Measurements from ENCODE around the gene RDH8.
A peak's percentile ranks its signal among the peaks of the same experiment; 100 is the strongest.
"Not testable (repeated sequence)": the region's sequence is repeated elsewhere in the genome, so short reads cannot be mapped to it uniquely, and the experiment has no call there.

The RDH8 gene

GRCh38 chr19:10005632-10006334 lies 7.5 kb upstream of the RDH8 start:
- FAIRE-seq (no peak), DNase-seq (ENCODE audit: low spot score) (no peak)

- FAIRE-seq (no peak), DNase-seq (ENCODE audit: low spot score) (no peak)
Observed at GRCh38 chr19:10006335-10006708, 7.0 kb upstream of the RDH8 start.

- FAIRE-seq (no peak), DNase-seq (ENCODE audit: low spot score) (no peak)
Observed at GRCh38 chr19:10006752-10007323, 6.4 kb upstream of the RDH8 start.

- DNase-seq (ENCODE audit: low spot score) (no peak), FAIRE-seq (no peak)
Observed at GRCh38 chr19:10007371-10008183, 5.7 kb upstream of the RDH8 start.

- FAIRE-seq (no peak), DNase-seq (ENCODE audit: low spot score) (no peak)
Observed at GRCh38 chr19:10008184-10008765, 5.0 kb upstream of the RDH8 start.

- FAIRE-seq (no peak), DNase-seq (ENCODE audit: low spot score) (no peak)
Observed at GRCh38 chr19:10009714-10010224, 3.5 kb upstream of the RDH8 start.

- FAIRE-seq (no peak), DNase-seq (ENCODE audit: low spot score) (no peak)
Observed at GRCh38 chr19:10010247-10010691, 3.0 kb upstream of the RDH8 start, which contains the start of gene COL5A3. COL5A3 (minus strand) TSS chr19:10010504; CDS start chr19:10010385, 119 bp downstream.

GRCh38 chr19:10010939-10011338 lies 2.3 kb upstream of the RDH8 start:
- FAIRE-seq (no peak), DNase-seq (ENCODE audit: low spot score) (no peak)

GRCh38 chr19:10011974-10012373 lies 1.3 kb upstream of the RDH8 start:
- DNase-seq (ENCODE audit: low spot score): no peak
- no peak for FAIRE-seq

- FAIRE-seq: no peak
- DNase-seq (ENCODE audit: low spot score): no peak
Observed at GRCh38 chr19:10013834-10014618, 743 bp downstream of the RDH8 start.

- DNase-seq (ENCODE audit: low spot score) (peak; percentile 17), FAIRE-seq (no peak)
Observed at GRCh38 chr19:10018263-10018662, 5.0 kb downstream of the RDH8 start.

GRCh38 chr19:10018786-10019185 lies 5.5 kb downstream of the RDH8 start:
- no peak for FAIRE-seq

GRCh38 chr19:10019246-10019645 lies 6.0 kb downstream of the RDH8 start:
- no peak for DNase-seq (ENCODE audit: low spot score)
- FAIRE-seq: no peak

More at GRCh38 chr19:10018786-10019185, 5.5 kb downstream of the RDH8 start:
- no peak for DNase-seq (ENCODE audit: low spot score)

GRCh38 chr19:10020851-10021250 lies 7.6 kb downstream of the RDH8 start:
- FAIRE-seq (no peak), DNase-seq (ENCODE audit: low spot score) (no peak)

- DNase-seq (ENCODE audit: low spot score) (no peak), FAIRE-seq (no peak)
Observed at GRCh38 chr19:10021446-10021845, 8.2 kb downstream of the RDH8 start.

- FAIRE-seq (no peak), DNase-seq (ENCODE audit: low spot score) (no peak)
Observed at GRCh38 chr19:10021863-10022262, 8.6 kb downstream of the RDH8 start.

GRCh38 chr19:10023096-10023495 lies 9.8 kb downstream of the RDH8 start:
- not testable (repeated sequence) for DNase-seq (ENCODE audit: low spot score); FAIRE-seq

GRCh38 chr19:10026744-10027143 lies 13.5 kb downstream of the RDH8 start:
- FAIRE-seq (no peak), DNase-seq (ENCODE audit: low spot score) (no peak)

- peak; percentile 84 for DNase-seq (ENCODE audit: low spot score)
- peak; percentile 58 for FAIRE-seq
Observed at GRCh38 chr19:10027158-10027997, 14.1 kb downstream of the RDH8 start.

GRCh38 chr19:10033614-10034013 lies 20.3 kb downstream of the RDH8 start:
- FAIRE-seq: no peak
- DNase-seq (ENCODE audit: low spot score): no peak
